Diencephalon (tissue), 1 donor: ENCODE measurements around the gene CFHR1. TPM values are rescaled to one million over a fixed set of nuclear protein-coding genes. Genes with fewer than 3 reads are reported as not detected.

Source experiments
- total RNA-seq: library from RNA; depleted of rRNA; stranded (reverse); fragments of >200 nt; gene quantifications from one replicate; pipeline ENCODE4 v1.2.3, GENCODE V29; 2014

The CFHR1 gene
- total RNA-seq = 2.5 TPM

DNA sequence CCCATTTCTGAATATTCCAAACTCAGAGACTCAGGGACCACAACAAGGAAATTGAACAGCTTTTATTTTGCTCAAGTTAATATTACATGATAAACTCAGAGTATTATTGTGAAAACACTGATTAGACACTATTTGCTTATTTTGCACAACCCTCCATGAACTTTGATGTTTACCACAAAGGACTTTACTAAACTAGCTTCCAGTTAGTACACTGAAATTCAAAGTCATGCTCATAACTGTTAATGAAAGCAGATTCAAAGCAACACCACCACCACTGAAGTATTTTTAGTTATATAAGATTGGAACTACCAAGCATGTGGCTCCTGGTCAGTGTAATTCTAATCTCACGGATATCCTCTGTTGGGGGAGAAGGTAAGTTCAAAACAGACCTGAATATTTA, at the start of gene CFHR1:
TSS of gene CFHR1 (plus strand) at position 201 of the 400 bp plus-strand sequence. CDS start at position 315, 114 bp downstream.

DNA sequence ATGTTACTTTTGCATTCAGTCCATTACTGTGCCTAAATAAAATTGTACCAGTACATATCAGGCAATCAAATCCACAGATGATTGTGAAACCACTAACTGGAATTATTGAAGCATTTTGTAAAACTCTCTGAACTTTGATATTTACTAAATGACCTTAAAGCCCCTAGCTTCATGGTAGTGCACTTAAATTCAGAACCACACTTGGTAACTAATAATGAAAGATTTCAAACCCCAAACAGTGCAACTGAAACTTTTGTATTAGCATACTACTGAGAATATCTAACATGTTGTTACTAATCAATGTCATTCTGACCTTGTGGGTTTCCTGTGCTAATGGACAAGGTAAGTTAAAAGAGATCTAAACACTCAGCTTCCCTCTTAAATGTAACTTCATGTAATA, 44.9 kb upstream of the CFHR1 start, which contains the start of gene CFHR3:
TSS of gene CFHR3 (plus strand) at position 238 of the 400 bp plus-strand sequence. CDS start at position 285, 47 bp downstream.

Other genes with a start within 250 kb of the CFHR1 start
- gene KCNT2, start 211.3 kb upstream of the CFHR1 start, total RNA-seq = 32.8 TPM
- gene CFH, start 167.7 kb upstream of the CFHR1 start, total RNA-seq = 12.2 TPM
- not detected for gene CFHR3, start 44.9 kb upstream of the CFHR1 start, total RNA-seq
- gene CFHR4, start 68.3 kb downstream of the CFHR1 start, total RNA-seq = 0.69 TPM
- not detected for gene CFHR2, start 124.0 kb downstream of the CFHR1 start, total RNA-seq
- gene CFHR5, start 157.8 kb downstream of the CFHR1 start, total RNA-seq = not detected
- gene F13B, start 247.5 kb downstream of the CFHR1 start, total RNA-seq = not detected